Neural progenitor cell (in vitro differentiated cells): ENCODE measurements around the gene AXIN2. TPM values are rescaled to one million over a fixed set of nuclear protein-coding genes. Genes with fewer than 3 reads are reported as not detected.
A peak's percentile ranks its signal among the peaks of the same experiment; 100 is the strongest.

Experiments used
- DNase-seq: peaks from one replicate; pipeline ENCODE4 v3.0.0-alpha.2; 2016; ENCODE audit warnings: low spot score
- H2AFZ ChIP-seq: fragments of 200-600 bp; sonication (generic); replicated peaks from 2 replicates; pipeline ENCODE4 v1.6.1; 2016; ENCODE audit warnings: antibody characterized with exemption
- H3F3A ChIP-seq: fragments of 200-600 bp; sonication (generic); 2 replicates; pipeline ENCODE4 v1.6.1; 2016; ENCODE audit warnings: antibody characterized with exemption, low read depth
- H3K27ac ChIP-seq: fragments of 200-600 bp; sonication (generic); 2 replicates; pipeline ENCODE4 v1.5.1; 2016; ENCODE audit warnings: mild to moderate bottlenecking
- H3K27me3 ChIP-seq: fragments of 200-600 bp; sonication (generic); 2 replicates; pipeline ENCODE4 v1.6.1; 2016; ENCODE audit warnings: mild to moderate bottlenecking, moderate library complexity
- H3K36me3 ChIP-seq: fragments of 200-600 bp; sonication (generic); 2 replicates; pipeline ENCODE4 v1.5.1; 2016
- H3K4me1 ChIP-seq: fragments of 200-600 bp; sonication (generic); 2 replicates; pipeline ENCODE4 v1.6.1; 2016; ENCODE audit warnings: mixed run types
- H3K4me2 ChIP-seq: fragments of 200-600 bp; sonication (generic); 2 replicates; pipeline ENCODE4 v1.6.1; 2016
- H3K4me3 ChIP-seq: fragments of 200-600 bp; sonication (generic); 2 replicates; pipeline ENCODE4 v1.5.1; 2016
- H3K79me2 ChIP-seq: fragments of 200-600 bp; sonication (generic); 2 replicates; pipeline ENCODE4 v1.6.1; 2016; ENCODE audit warnings: low read depth
- H3K9ac ChIP-seq: fragments of 200-600 bp; sonication (generic); 2 replicates; pipeline ENCODE4 v1.6.1; 2016
- H3K9me3 ChIP-seq: fragments of 200-600 bp; sonication (generic); 2 replicates; pipeline ENCODE4 v1.5.1; 2016; ENCODE audit warnings: low read depth
- H4K20me1 ChIP-seq: fragments of 200-600 bp; sonication (generic); 2 replicates; pipeline ENCODE4 v1.6.1; 2016; ENCODE audit warnings: low read depth
- H3K27ac Mint-ChIP-seq: 3 replicates; pipeline ENCODE4 v1.8.0; 2021; ENCODE audit warnings: mixed read lengths
- H3K27me3 Mint-ChIP-seq: 2 replicates; pipeline ENCODE4 v1.8.0; 2022; ENCODE audit warnings: low read depth, mild to moderate bottlenecking, inconsistent platforms, moderate library complexity, mixed read lengths; ENCODE audit not compliant: insufficient read depth
- H3K36me3 Mint-ChIP-seq: 3 replicates; pipeline ENCODE4 v1.8.0; 2021; ENCODE audit warnings: mixed read lengths
- H3K4me1 Mint-ChIP-seq: 3 replicates; pipeline ENCODE4 v1.8.0; 2021; ENCODE audit warnings: mixed read lengths
- H3K4me3 Mint-ChIP-seq: 3 replicates; pipeline ENCODE4 v1.8.0; 2021; ENCODE audit warnings: mild to moderate bottlenecking, moderate library complexity, mixed read lengths
- H3K9me3 Mint-ChIP-seq: 3 replicates; pipeline ENCODE4 v1.8.0; 2020; ENCODE audit warnings: mixed read lengths
- CTCF ChIP-seq: fragments of 200-600 bp; sonication (generic); IDR thresholded peaks from 2 replicates; pipeline ENCODE4 v1.5.1; 2017; ENCODE audit warnings: antibody characterized with exemption, mild to moderate bottlenecking
- EZH2 ChIP-seq: fragments of 200-600 bp; sonication (generic); IDR thresholded peaks from 2 replicates; pipeline ENCODE4 v1.6.1; 2017; ENCODE audit warnings: antibody characterized with exemption, mild to moderate bottlenecking, moderate library complexity
- EZH2phosphoT487 ChIP-seq: fragments of 200-600 bp; sonication (generic); IDR thresholded peaks from 2 replicates; pipeline ENCODE4 v1.6.1; 2017; ENCODE audit warnings: antibody characterized with exemption
- total RNA-seq: library from RNA; depleted of rRNA; stranded (reverse); fragments of >200 nt; gene quantifications from 2 replicates; pipeline ENCODE4 v1.2.3, GENCODE V29; 2015; ENCODE audit warnings: low replicate concordance

Gene AXIN2
- total RNA-seq, 1 donor from 2014 or later = 22.0 TPM

GRCh38 chr17:65552214-65552613 is 9.2 kb downstream of the AXIN2 start:
- Histone ChIP-seq H3K27me3 (peaks cover 17% of the 10 kb centered on the region), H3K9ac (no peak overlapping the region), H2AFZ (no peak overlapping the region), H3K4me2 (no peak overlapping the region), H3K4me1 (peaks cover 43% of the 10 kb centered on the region), H3K79me2 (no peaks in the 10 kb centered on the region), H4K20me1 (no peaks in the 10 kb centered on the region), H3K36me3 (peaks cover 3% of the 10 kb centered on the region), H3K4me3 (no peak overlapping the region), H3K27ac (no peak overlapping the region), H3K9me3 (no peaks in the 10 kb centered on the region), H3F3A (peaks cover 11% of the 10 kb centered on the region)
- Mint-ChIP-seq H3K4me3 (peak overlapping the region; percentile 69), H3K36me3 (peaks cover 53% of the 10 kb centered on the region), H3K4me1 (peaks cover 61% of the 10 kb centered on the region), H3K9me3 (no peaks in the 10 kb centered on the region), H3K27ac (peak overlapping the region; percentile 33), H3K27me3 (peaks cover 2% of the 10 kb centered on the region)
- no peak for DNase-seq
- TF ChIP-seq EZH2 (no peak), EZH2phosphoT487 (no peak), CTCF (no peak)

- no peaks in the 10 kb centered on the region for H4K20me1 ChIP-seq
- H3K4me1 Mint-ChIP-seq = peaks cover 69% of the 10 kb centered on the region
These were observed 10.0 kb downstream of the AXIN2 start for GRCh38 chr17:65551267-65552040.

GRCh38 chr17:65550758-65551157 is 10.7 kb downstream of the AXIN2 start:
- peaks cover 24% of the 10 kb centered on the region for H3F3A ChIP-seq
- peaks cover 2% of the 10 kb centered on the region for H3K27me3 Mint-ChIP-seq
- peaks cover under 1% of the 10 kb centered on the region for H3K79me2 ChIP-seq
- peaks cover 47% of the 10 kb centered on the region for H3K4me1 ChIP-seq
- no peaks in the 10 kb centered on the region for H3K9me3 Mint-ChIP-seq
- H3K4me2 ChIP-seq = peak overlapping the region; percentile 69
- H3K36me3 ChIP-seq = peaks cover 3% of the 10 kb centered on the region
- H3K27ac ChIP-seq = no peak overlapping the region
- H3K9ac ChIP-seq = no peak overlapping the region
- H3K27ac Mint-ChIP-seq = no peak overlapping the region
- H3K36me3 Mint-ChIP-seq = peaks cover 62% of the 10 kb centered on the region
- no peak overlapping the region for H3K4me3 ChIP-seq
- no peaks in the 10 kb centered on the region for H3K9me3 ChIP-seq
- peak overlapping the region; percentile 77 for H3K4me3 Mint-ChIP-seq
- no peak overlapping the region for H2AFZ ChIP-seq
- no peak for DNase-seq
- H4K20me1 ChIP-seq = peaks cover 2% of the 10 kb centered on the region
- H3K27me3 ChIP-seq = peaks cover 17% of the 10 kb centered on the region
- peaks cover 74% of the 10 kb centered on the region for H3K4me1 Mint-ChIP-seq
- TF ChIP-seq CTCF = no peak
- no peak for TF ChIP-seq EZH2
- TF ChIP-seq EZH2phosphoT487 = no peak

More at GRCh38 chr17:65551267-65552040, 10.0 kb downstream of the AXIN2 start:
- H3K27me3 Mint-ChIP-seq = peaks cover 2% of the 10 kb centered on the region
- Histone ChIP-seq H3K36me3 (peaks cover 3% of the 10 kb centered on the region), H3K4me2 (no peak overlapping the region), H3K4me1 (peaks cover 43% of the 10 kb centered on the region), H3K27ac (no peak overlapping the region), H3K4me3 (no peak overlapping the region), H3K9ac (no peak overlapping the region), H2AFZ (no peak overlapping the region), H3K9me3 (no peaks in the 10 kb centered on the region), H3K79me2 (no peaks in the 10 kb centered on the region), H3F3A (peaks cover 17% of the 10 kb centered on the region), H3K27me3 (peaks cover 17% of the 10 kb centered on the region)
- H3K27ac Mint-ChIP-seq = peak overlapping the region; percentile 33
- no peaks in the 10 kb centered on the region for H3K9me3 Mint-ChIP-seq
- TF ChIP-seq EZH2phosphoT487 = no peak
- no peak for TF ChIP-seq CTCF
- H3K36me3 Mint-ChIP-seq = peaks cover 58% of the 10 kb centered on the region
- peak overlapping the region; percentile 77 for H3K4me3 Mint-ChIP-seq
- DNase-seq = no peak
